Liver (tissue), 9 donors: ENCODE results near the gene LDHA. TPM values are rescaled to one million over a fixed set of nuclear protein-coding genes. Genes with fewer than 3 reads are reported as not detected.

Experiments used
- DNase-seq: peaks from one replicate; pipeline ENCODE4 v3.0.0-alpha.2; 2017; ENCODE audit warnings: low spot score
- H3K27ac ChIP-seq, 2 donors: one replicate each; pipeline ENCODE4 v1.7.0; 2013; ENCODE audit warnings: inconsistent platforms in 2 of 2, low read length in 2 of 2, control low read depth in 1 of 2, low read depth in 1 of 2, mild to moderate bottlenecking in 1 of 2
- H3K27me3 ChIP-seq, 4 donors: one replicate each; pipeline versions ENCODE4 v1.6.1 to v1.7.0; 2013; ENCODE audit warnings: low read length in 3 of 4, inconsistent platforms in 1 of 4, mild to moderate bottlenecking in 1 of 4, moderate library complexity in 1 of 4; ENCODE audit not compliant: control insufficient read depth in 4 of 4, insufficient read depth in 4 of 4
- H3K36me3 ChIP-seq, 4 donors: one replicate each; pipeline versions ENCODE4 v1.6.1 to v1.7.0; 2013; ENCODE audit warnings: low read length in 3 of 4, mild to moderate bottlenecking in 3 of 4, low read depth in 1 of 4, moderate library complexity in 1 of 4; ENCODE audit not compliant: control insufficient read depth in 4 of 4, insufficient read depth in 3 of 4
- H3K4me1 ChIP-seq, 4 donors: one replicate each; pipeline versions ENCODE4 v1.6.1 to v1.7.0; 2013; ENCODE audit warnings: low read length in 3 of 4, mild to moderate bottlenecking in 3 of 4, moderate library complexity in 1 of 4; ENCODE audit not compliant: control insufficient read depth in 4 of 4, insufficient read depth in 4 of 4
- H3K4me3 ChIP-seq, 3 donors: one replicate each; pipeline versions ENCODE4 v1.6.1 to v1.7.0; 2013; ENCODE audit warnings: low read length in 3 of 3, control low read depth in 1 of 3, low read depth in 1 of 3, mild to moderate bottlenecking in 1 of 3
- H3K9ac ChIP-seq, 2 donors: one replicate each; pipeline ENCODE4 v1.7.0; 2013; ENCODE audit warnings: low read length in 2 of 2, mild to moderate bottlenecking in 2 of 2, moderate library complexity in 2 of 2, control low read depth in 1 of 2, low read depth in 1 of 2
- H3K9me3 ChIP-seq, 4 donors: one replicate each; pipeline versions ENCODE4 v1.6.1 to v1.7.0; 2013; ENCODE audit warnings: low read length in 3 of 4; ENCODE audit not compliant: control insufficient read depth in 4 of 4
- EGR1 ChIP-seq, 2 donors: IDR thresholded peaks; 2 replicates each; pipeline ENCODE4 v1.6.1; 2016 to 2018; ENCODE audit warnings: antibody characterized with exemption in 2 of 2, low read depth in 2 of 2
- FOXA1 ChIP-seq: IDR thresholded peaks from 2 replicates; pipeline ENCODE4 v1.6.1; 2016; ENCODE audit warnings: antibody characterized with exemption
- FOXA2 ChIP-seq: IDR thresholded peaks from 2 replicates; pipeline ENCODE4 v1.6.1; 2016; ENCODE audit warnings: antibody characterized with exemption
- GABPA ChIP-seq, 2 donors: IDR thresholded peaks in 1 of 2; conservative IDR thresholded peaks in 1 of 2; 2 replicates each; pipeline ENCODE4 v1.6.1; 2016; ENCODE audit warnings: antibody characterized with exemption in 2 of 2, mild to moderate bottlenecking in 1 of 2, moderate library complexity in 1 of 2
- HNF4A ChIP-seq, 2 donors: conservative IDR thresholded peaks; 2 replicates each; pipeline ENCODE4 v1.6.1; 2016; ENCODE audit warnings: antibody characterized with exemption in 2 of 2, mild to moderate bottlenecking in 2 of 2
- HNF4G ChIP-seq: IDR thresholded peaks from 2 replicates; pipeline ENCODE4 v1.6.1; 2016; ENCODE audit warnings: antibody characterized with exemption
- JUND ChIP-seq, 2 donors: IDR thresholded peaks; 2 replicates each; pipeline ENCODE4 v1.6.1; 2016; ENCODE audit warnings: antibody characterized with exemption in 2 of 2
- NR2F2 ChIP-seq: IDR thresholded peaks from 2 replicates; pipeline ENCODE4 v1.6.1; 2016; ENCODE audit warnings: antibody characterized with exemption
- RAD21 ChIP-seq, 2 donors: IDR thresholded peaks; 2 replicates each; pipeline ENCODE4 v1.6.1; 2016; ENCODE audit warnings: antibody characterized with exemption in 2 of 2, mild to moderate bottlenecking in 2 of 2
- RXRA ChIP-seq, 2 donors: IDR thresholded peaks; 2 replicates each; pipeline ENCODE4 v1.6.1; 2017 to 2018; ENCODE audit warnings: antibody characterized with exemption in 2 of 2, mild to moderate bottlenecking in 1 of 2
- SP1 ChIP-seq: IDR thresholded peaks from 2 replicates; pipeline ENCODE4 v1.6.1; 2018; ENCODE audit warnings: antibody characterized with exemption, mild to moderate bottlenecking
- TAF1 ChIP-seq: conservative IDR thresholded peaks from 2 replicates; pipeline ENCODE4 v1.6.1; 2016; ENCODE audit warnings: antibody characterized with exemption, mild to moderate bottlenecking
- YY1 ChIP-seq: IDR thresholded peaks from 2 replicates; pipeline ENCODE4 v1.6.1; 2016; ENCODE audit warnings: antibody characterized with exemption, mild to moderate bottlenecking
- WGBS: extraction: QIAGEN DNeasy Blood & Tissue Kit; methylation state at CpG from one replicate; pipeline ENCODE4 v1.1.7; 2013; 5-methylcytosine and 5-hydroxymethylcytosine counted together
- polyA plus RNA-seq, 2 donors: library from polyadenylated mRNA; stranded (reverse) in 1 of 2; unstranded in 1 of 2; fragments of 200-250 nt in 1 of 2; fragments of >200 nt in 1 of 2; fragmentation: Nextera tagmentation in 1 of 2; extraction: Ambion mirVana in 1 of 2; gene quantifications; one replicate each; pipeline versions ENCODE4 v1.2.1 to v1.2.3, GENCODE V29; 2013 to 2015
- total RNA-seq, 2 donors: library from RNA; depleted of rRNA; stranded (reverse); fragments of >200 nt; gene quantifications; one replicate each; pipeline ENCODE4 v1.2.3, GENCODE V29; 2014
- TF ChIP-seq, protein P1 (sequence below): IDR thresholded peaks from 2 replicates; pipeline ENCODE4 v1.6.1; 2016; ENCODE audit warnings: antibody characterized with exemption, mild to moderate bottlenecking
- TF ChIP-seq, protein P2 (sequence below): IDR thresholded peaks from 2 replicates; pipeline ENCODE4 v1.6.1; 2016; ENCODE audit warnings: antibody characterized with exemption
- TF ChIP-seq, protein P3 (sequence below): IDR thresholded peaks from 2 replicates; pipeline ENCODE4 v1.6.1; 2016; ENCODE audit warnings: antibody characterized with exemption
- TF ChIP-seq, protein P4 (sequence below): fragments of 150-350 bp; IDR thresholded peaks from 2 replicates; pipeline ENCODE4 v1.5.1; 2017; ENCODE audit warnings: improper control_type of control experiment, low read depth, low read length; ENCODE audit not compliant: missing input control
- TF ChIP-seq, protein P5 (sequence below): IDR thresholded peaks from 2 replicates; pipeline ENCODE4 v1.6.1; 2016; ENCODE audit warnings: antibody characterized with exemption
- donor health status: healthy.
- donor health status: healthy.
- donor health status: healthy.
- donor health status: healthy.
- donor health status: healthy.

The LDHA gene
- total and polyA plus RNA-seq, 4 donors, result 215 to 911 (median 645) TPM

DNA sequence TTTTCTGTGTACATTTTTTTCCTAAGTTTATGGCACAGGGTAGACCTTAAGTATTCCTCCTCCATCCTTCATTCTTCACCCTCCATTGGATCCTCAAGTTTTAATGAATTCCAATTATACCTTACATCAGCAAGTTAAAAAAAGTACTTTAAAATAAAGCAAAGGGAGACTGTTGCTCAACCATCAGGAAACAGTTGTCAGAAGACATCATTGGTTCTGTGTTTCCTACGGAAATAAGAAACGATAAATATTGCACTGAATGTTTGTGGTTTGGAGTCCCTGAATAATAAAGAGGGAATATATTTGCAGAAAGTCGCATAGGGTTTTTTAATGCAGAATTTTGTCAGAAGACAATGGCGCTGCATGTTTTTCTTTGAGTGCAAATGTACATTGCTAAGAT, 28.1 kb upstream of the LDHA start (continued):
- TF ChIP-seq, protein P1, sequence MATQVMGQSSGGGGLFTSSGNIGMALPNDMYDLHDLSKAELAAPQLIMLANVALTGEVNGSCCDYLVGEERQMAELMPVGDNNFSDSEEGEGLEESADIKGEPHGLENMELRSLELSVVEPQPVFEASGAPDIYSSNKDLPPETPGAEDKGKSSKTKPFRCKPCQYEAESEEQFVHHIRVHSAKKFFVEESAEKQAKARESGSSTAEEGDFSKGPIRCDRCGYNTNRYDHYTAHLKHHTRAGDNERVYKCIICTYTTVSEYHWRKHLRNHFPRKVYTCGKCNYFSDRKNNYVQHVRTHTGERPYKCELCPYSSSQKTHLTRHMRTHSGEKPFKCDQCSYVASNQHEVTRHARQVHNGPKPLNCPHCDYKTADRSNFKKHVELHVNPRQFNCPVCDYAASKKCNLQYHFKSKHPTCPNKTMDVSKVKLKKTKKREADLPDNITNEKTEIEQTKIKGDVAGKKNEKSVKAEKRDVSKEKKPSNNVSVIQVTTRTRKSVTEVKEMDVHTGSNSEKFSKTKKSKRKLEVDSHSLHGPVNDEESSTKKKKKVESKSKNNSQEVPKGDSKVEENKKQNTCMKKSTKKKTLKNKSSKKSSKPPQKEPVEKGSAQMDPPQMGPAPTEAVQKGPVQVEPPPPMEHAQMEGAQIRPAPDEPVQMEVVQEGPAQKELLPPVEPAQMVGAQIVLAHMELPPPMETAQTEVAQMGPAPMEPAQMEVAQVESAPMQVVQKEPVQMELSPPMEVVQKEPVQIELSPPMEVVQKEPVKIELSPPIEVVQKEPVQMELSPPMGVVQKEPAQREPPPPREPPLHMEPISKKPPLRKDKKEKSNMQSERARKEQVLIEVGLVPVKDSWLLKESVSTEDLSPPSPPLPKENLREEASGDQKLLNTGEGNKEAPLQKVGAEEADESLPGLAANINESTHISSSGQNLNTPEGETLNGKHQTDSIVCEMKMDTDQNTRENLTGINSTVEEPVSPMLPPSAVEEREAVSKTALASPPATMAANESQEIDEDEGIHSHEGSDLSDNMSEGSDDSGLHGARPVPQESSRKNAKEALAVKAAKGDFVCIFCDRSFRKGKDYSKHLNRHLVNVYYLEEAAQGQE, result no peak
- TF ChIP-seq, protein P2, sequence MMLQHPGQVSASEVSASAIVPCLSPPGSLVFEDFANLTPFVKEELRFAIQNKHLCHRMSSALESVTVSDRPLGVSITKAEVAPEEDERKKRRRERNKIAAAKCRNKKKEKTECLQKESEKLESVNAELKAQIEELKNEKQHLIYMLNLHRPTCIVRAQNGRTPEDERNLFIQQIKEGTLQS, result no peak
- TF ChIP-seq GABPA (IDR thresholded peaks at IDR 0.05 in 1 of 2, conservative IDR thresholded peaks at IDR 0.05 in 1 of 2) (no peak), JUND (IDR thresholded peaks at IDR 0.05) (no peak), RAD21 (IDR thresholded peaks at IDR 0.05) (no peak), FOXA1 (no peak)
- TF ChIP-seq, protein P3, sequence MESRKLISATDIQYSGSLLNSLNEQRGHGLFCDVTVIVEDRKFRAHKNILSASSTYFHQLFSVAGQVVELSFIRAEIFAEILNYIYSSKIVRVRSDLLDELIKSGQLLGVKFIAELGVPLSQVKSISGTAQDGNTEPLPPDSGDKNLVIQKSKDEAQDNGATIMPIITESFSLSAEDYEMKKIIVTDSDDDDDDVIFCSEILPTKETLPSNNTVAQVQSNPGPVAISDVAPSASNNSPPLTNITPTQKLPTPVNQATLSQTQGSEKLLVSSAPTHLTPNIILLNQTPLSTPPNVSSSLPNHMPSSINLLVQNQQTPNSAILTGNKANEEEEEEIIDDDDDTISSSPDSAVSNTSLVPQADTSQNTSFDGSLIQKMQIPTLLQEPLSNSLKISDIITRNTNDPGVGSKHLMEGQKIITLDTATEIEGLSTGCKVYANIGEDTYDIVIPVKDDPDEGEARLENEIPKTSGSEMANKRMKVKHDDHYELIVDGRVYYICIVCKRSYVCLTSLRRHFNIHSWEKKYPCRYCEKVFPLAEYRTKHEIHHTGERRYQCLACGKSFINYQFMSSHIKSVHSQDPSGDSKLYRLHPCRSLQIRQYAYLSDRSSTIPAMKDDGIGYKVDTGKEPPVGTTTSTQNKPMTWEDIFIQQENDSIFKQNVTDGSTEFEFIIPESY, result no peak

DNA sequence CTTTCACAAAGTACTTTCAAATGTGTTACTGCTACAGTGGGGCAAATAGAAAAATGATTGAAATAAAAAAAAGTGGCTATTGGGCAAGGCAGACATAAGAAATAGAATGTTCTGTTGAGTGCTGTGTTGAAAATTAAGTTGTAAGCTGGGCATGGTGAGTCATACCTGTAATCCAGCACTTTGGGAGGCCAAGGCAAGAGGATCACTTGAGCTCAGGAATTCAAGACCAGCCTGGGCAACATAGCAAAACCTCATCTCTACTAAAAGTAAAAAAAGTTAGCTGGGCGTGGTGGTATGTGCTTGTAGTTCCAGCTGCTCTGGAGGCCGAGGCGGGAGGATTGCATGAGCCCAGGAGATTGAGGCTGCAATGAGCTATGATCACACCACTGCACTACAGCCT, 26.9 kb upstream of the LDHA start:
- WGBS, result 94% methylated on average over 3 of the region's 3 CpGs
- no peak overlapping the region for H3K27ac ChIP-seq
- no peak for DNase-seq
- H3K4me3 ChIP-seq, result no peak overlapping the region
- TF ChIP-seq, protein P3, result no peak
- TF ChIP-seq FOXA2 (no peak), HNF4A (conservative IDR thresholded peaks at IDR 0.05) (no peak), RXRA (IDR thresholded peaks at IDR 0.05) (no peak), RAD21 (IDR thresholded peaks at IDR 0.05) (no peak), FOXA1 (no peak), NR2F2 (no peak), SP1 (no peak), GABPA (IDR thresholded peaks at IDR 0.05 in 1 of 2, conservative IDR thresholded peaks at IDR 0.05 in 1 of 2) (no peak), JUND (IDR thresholded peaks at IDR 0.05) (no peak), EGR1 (IDR thresholded peaks at IDR 0.05; ENCODE audit: low read depth in 2 of 2) (no peak), TAF1 (no peak), HNF4G (no peak), YY1 (no peak)
- TF ChIP-seq, protein P4, sequence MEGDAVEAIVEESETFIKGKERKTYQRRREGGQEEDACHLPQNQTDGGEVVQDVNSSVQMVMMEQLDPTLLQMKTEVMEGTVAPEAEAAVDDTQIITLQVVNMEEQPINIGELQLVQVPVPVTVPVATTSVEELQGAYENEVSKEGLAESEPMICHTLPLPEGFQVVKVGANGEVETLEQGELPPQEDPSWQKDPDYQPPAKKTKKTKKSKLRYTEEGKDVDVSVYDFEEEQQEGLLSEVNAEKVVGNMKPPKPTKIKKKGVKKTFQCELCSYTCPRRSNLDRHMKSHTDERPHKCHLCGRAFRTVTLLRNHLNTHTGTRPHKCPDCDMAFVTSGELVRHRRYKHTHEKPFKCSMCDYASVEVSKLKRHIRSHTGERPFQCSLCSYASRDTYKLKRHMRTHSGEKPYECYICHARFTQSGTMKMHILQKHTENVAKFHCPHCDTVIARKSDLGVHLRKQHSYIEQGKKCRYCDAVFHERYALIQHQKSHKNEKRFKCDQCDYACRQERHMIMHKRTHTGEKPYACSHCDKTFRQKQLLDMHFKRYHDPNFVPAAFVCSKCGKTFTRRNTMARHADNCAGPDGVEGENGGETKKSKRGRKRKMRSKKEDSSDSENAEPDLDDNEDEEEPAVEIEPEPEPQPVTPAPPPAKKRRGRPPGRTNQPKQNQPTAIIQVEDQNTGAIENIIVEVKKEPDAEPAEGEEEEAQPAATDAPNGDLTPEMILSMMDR, result no peak
- TF ChIP-seq, protein P2, result no peak
- TF ChIP-seq, protein P5, sequence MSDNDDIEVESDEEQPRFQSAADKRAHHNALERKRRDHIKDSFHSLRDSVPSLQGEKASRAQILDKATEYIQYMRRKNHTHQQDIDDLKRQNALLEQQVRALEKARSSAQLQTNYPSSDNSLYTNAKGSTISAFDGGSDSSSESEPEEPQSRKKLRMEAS, result no peak
- TF ChIP-seq, protein P1, result no peak
- no peak overlapping the region for H3K9ac ChIP-seq
- no peaks in the 10 kb centered on the region for H3K9me3 ChIP-seq
- no peaks in the 10 kb centered on the region for H3K4me1 ChIP-seq
- no peaks in the 10 kb centered on the region for H3K27me3 ChIP-seq
- H3K36me3 ChIP-seq, result peaks cover 5 to 39% (median 33%) of the 10 kb centered on the region in 4 donors
